GM12872 (cell line): ENCODE measurements around the gene DDX10.

Experiments
- TF ChIP-seq, protein P1 (sequence below): IDR thresholded peaks from 3 replicates; pipeline ENCODE4 v1.5.1; 2011; ENCODE audit warnings: low read depth, mild to moderate bottlenecking, low read length, moderate library complexity; ENCODE audit not compliant: insufficient read depth

DDX10 gene

DNA sequence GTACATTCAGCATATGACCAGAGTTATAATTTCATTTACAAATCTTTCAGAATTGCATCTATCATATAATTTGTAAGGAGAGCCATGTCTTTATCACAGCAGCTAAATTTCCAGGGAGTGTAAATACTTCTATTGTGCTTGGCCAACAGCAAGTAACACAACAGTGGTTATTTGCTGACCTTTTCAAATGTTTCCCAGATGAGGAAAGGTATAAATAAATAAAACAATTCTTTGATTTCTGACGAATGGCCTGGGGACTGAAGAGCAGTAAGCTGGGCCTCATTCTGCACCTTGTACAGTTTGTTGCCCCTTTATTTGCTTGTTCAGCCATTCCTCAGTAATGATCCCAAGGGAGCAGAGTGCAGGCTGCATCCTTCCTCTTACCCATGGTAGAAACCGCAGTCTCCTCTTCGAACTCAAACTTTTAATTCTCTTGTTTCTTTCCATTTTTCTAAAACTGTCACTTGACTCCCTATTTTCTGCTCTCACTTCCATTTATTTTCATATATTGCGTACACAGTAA is 132.8 kb downstream of the DDX10 start:
- TF ChIP-seq, protein P1, sequence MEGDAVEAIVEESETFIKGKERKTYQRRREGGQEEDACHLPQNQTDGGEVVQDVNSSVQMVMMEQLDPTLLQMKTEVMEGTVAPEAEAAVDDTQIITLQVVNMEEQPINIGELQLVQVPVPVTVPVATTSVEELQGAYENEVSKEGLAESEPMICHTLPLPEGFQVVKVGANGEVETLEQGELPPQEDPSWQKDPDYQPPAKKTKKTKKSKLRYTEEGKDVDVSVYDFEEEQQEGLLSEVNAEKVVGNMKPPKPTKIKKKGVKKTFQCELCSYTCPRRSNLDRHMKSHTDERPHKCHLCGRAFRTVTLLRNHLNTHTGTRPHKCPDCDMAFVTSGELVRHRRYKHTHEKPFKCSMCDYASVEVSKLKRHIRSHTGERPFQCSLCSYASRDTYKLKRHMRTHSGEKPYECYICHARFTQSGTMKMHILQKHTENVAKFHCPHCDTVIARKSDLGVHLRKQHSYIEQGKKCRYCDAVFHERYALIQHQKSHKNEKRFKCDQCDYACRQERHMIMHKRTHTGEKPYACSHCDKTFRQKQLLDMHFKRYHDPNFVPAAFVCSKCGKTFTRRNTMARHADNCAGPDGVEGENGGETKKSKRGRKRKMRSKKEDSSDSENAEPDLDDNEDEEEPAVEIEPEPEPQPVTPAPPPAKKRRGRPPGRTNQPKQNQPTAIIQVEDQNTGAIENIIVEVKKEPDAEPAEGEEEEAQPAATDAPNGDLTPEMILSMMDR, result no peak

DNA sequence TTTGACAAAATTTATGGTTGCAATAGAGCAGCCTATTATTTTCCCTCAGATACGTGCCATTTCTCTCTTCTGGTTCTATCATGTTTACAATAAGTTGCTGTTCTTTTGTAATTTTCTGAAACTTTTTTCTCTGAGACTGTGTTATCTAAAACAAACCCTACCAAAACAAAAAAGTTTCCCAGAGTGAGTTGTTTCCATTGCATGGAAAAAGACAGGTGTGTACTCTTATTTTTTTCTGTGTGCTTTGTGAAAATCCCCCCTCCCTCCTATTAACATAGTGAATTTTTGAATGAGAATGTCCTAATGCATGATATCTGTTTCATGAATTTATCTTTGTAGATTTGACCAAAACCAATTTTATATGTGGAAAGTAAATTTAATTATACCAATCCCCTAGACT is 137.6 kb downstream of the DDX10 start:
- TF ChIP-seq, protein P1, result no peak

DNA sequence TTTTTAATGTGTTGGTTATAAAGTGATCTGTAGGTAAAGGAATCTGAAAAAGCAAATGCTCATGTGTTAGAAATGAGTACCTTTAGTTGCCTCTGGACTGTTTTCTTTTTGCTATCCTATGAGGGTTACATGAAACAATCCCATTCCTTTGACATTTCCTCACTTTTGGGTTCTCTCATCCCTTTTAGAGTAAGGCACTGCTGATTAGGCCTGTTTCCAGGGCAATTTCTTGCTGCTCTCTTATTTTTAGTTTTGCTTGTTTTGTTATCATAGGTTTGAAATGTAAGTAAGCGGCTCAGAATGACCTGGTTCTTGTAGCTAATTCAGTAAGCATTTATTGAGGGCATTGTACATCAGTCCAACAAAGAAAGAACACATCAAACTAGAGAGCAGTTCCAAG is 138.9 kb downstream of the DDX10 start:
- TF ChIP-seq, protein P1, result no peak

DNA sequence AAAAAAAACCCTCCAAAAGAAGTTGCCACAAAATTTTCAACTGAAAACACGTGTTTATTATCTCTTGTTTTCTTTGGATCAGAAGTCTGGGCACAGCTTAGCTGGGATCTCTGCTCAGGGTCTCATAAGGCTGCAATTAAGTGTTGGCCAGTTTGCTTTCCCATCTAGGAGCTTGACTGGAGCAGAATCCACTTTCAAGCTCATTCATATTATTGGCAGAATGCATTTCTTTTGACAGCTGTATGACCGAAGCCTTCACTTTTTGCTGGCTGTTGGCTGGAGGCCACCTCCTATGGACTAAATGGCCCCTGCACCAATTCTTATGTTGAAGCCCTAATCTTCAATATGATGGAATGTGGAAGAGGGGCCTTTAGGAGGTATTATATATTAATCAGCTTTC is 139.6 kb downstream of the DDX10 start:
- TF ChIP-seq, protein P1, result no peak

DNA sequence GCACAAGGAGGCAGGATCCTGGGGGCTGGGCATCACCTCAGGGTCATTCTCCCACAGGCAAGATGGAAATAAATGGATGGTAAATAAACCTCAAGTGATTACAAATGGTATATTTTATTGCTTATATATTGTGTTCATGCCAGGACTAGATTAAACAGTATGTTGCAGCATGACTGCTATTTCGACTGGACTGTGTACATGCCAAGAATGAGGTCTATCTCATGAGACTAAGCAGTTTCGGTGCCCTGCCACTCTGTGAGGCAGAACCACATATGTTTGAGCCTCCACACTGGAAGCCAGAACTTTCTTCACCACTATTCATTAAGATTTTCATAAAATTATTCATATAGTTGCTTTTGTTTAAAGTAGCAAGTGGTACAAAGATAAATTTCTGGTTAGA is 140.2 kb downstream of the DDX10 start:
- TF ChIP-seq, protein P1, result no peak

DNA sequence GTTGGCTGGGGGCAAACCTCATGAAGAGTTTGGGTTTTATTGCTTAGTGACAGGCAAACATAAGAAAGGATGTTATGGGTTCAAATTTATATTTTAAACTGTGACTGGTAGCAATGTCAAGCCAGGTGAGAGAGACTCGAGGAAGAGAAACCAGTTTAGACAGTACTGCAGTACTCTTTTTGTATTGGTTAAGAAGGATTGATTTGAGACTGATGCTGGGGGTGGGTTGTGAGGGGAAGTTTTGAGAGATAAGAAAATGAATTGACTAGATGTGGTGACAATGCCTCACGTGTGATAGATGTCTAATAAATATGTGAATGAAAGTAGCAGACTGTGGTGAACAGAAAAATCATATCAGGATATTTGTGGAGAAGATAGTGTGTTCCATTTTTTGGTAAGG is 142.4 kb downstream of the DDX10 start:
- TF ChIP-seq, protein P1, result no peak

DNA sequence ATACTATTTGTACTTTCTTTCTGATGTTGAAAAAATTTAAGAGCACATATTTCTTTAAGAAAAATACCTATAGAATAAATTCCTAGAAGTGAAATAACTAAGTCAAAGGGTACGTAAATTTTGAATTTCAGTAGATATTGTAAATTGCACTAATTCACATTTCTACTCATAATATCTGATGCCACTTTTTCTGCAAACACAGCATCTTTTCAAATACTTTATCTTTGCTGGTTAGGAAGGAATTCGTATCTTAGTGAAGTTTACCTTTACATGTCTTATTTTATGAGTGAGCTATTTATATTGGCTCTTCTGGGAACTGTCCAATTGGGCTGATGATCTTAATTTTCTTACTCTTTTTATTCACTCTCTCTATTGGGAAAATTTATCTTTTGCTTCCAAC is 148.2 kb downstream of the DDX10 start:
- TF ChIP-seq, protein P1, result no peak
